SK-N-SH (cell line): ENCODE data around the gene HSD3B7. TPM values are rescaled to one million over a fixed set of nuclear protein-coding genes. Genes with fewer than 3 reads are reported as not detected.

Experiments
- CTCF ChIA-PET: fragments of 300-600, 350-600 bp; formaldehyde crosslinking; extraction: SDS; loops from one replicate; lab custom pipeline; 2021; lab: Yijun Ruan, JAX
- POLR2A ChIA-PET: fragments of 350-600 bp; sonication (Branson Sonifier 250); formaldehyde crosslinking; extraction: SDS; loops from one replicate; lab custom pipeline; 2020; ENCODE audit warnings: antibody characterized with exemption, inconsistent platforms; lab: Yijun Ruan, JAX
- DNase-seq: peaks from one replicate; pipeline ENCODE4 v3.0.0; 2012
- H2AFZ ChIP-seq: fragments of 200-600 bp; sonication (generic); 2 replicates; pipeline ENCODE4 v1.8.1; 2016; ENCODE audit warnings: antibody characterized with exemption, mild to moderate bottlenecking, low read depth
- H3F3A ChIP-seq: fragments of 200-600 bp; sonication (generic); replicated peaks from 2 replicates; pipeline ENCODE3; 2016; ENCODE audit warnings: antibody characterized with exemption, mild to moderate bottlenecking; ENCODE audit not compliant: insufficient read depth
- H3K27ac ChIP-seq, 2 experiments: fragments of 200-500 bp in 1 of 2; fragments of 200-600 bp in 1 of 2; sonication (Bioruptor generic) in 1 of 2; sonication (generic), shearing (Covaris generic) in 1 of 2; 2 replicates each; pipeline versions ENCODE4 v1.5.1 to v1.6.1; 2014 to 2016; ENCODE audit warnings: low read depth in 2 of 2, inconsistent platforms in 1 of 2, low read length in 1 of 2, mild to moderate bottlenecking in 1 of 2, mixed read lengths in 1 of 2
- H3K27me3 ChIP-seq: fragments of 200-600 bp; sonication (generic), shearing (Covaris generic); 2 replicates; pipeline ENCODE4 v1.6.1; 2016; ENCODE audit warnings: mixed run types; ENCODE audit not compliant: insufficient read depth
- H3K36me3 ChIP-seq, 2 experiments: fragments of 200-500 bp in 1 of 2; fragments of 200-600 bp in 1 of 2; sonication (Bioruptor generic) in 1 of 2; sonication (generic) in 1 of 2; replicated peaks in 1 of 2; 2 replicates each; pipeline versions ENCODE3 to v1.5.1; 2014 to 2016; ENCODE audit warnings: low read length in 1 of 2, mild to moderate bottlenecking in 1 of 2; ENCODE audit not compliant: insufficient read depth in 2 of 2, control insufficient read depth in 1 of 2
- H3K4me1 ChIP-seq, 2 experiments: fragments of 200-500 bp in 1 of 2; fragments of 200-600 bp in 1 of 2; sonication (Bioruptor generic) in 1 of 2; sonication (generic), shearing (Covaris generic) in 1 of 2; 2 replicates each; pipeline versions ENCODE4 v1.5.1 to v1.6.1; 2014 to 2016; ENCODE audit warnings: low read depth in 1 of 2, low read length in 1 of 2, mixed run types in 1 of 2; ENCODE audit not compliant: insufficient read depth in 2 of 2, control insufficient read depth in 1 of 2
- H3K4me2 ChIP-seq: fragments of 200-600 bp; sonication (generic), shearing (Covaris generic); 2 replicates; pipeline ENCODE4 v1.6.1; 2017; ENCODE audit warnings: mixed run types
- H3K4me3 ChIP-seq, 2 experiments: fragments of 200-500 bp in 1 of 2; fragments of 200-600 bp in 1 of 2; sonication (Bioruptor generic) in 1 of 2; sonication (generic), shearing (Covaris generic) in 1 of 2; 2 replicates each; pipeline versions ENCODE4 v1.5.1 to v1.8.1; 2014 to 2016; ENCODE audit warnings: low read depth in 2 of 2, inconsistent platforms in 1 of 2, low read length in 1 of 2, mild to moderate bottlenecking in 1 of 2, mixed read lengths in 1 of 2, moderate library complexity in 1 of 2
- H3K79me2 ChIP-seq: fragments of 200-600 bp; sonication (generic); 2 replicates; pipeline ENCODE4 v1.8.1; 2017; ENCODE audit warnings: mild to moderate bottlenecking; ENCODE audit not compliant: insufficient read depth
- H3K9ac ChIP-seq: fragments of 200-600 bp; sonication (generic); 2 replicates; pipeline ENCODE4 v1.6.1; 2017; ENCODE audit warnings: mixed run types
- H3K9me2 ChIP-seq: fragments of 200-600 bp; sonication (generic); 2 replicates; pipeline ENCODE4 v1.6.1; 2017; ENCODE audit warnings: mixed run types
- H3K9me3 ChIP-seq: fragments of 200-600 bp; sonication (generic); 2 replicates; pipeline ENCODE4 v1.6.1; 2017; ENCODE audit warnings: mixed run types, mild to moderate bottlenecking, moderate library complexity
- H4K20me1 ChIP-seq: fragments of 200-600 bp; sonication (generic); 2 replicates; pipeline ENCODE4 v1.6.1; 2017; ENCODE audit warnings: mild to moderate bottlenecking, mixed run types; ENCODE audit not compliant: insufficient read depth
- CHD2 ChIP-seq: fragments of 150-350 bp; IDR thresholded peaks from 2 replicates; pipeline ENCODE4 v1.6.1; 2018; ENCODE audit warnings: low read length; ENCODE audit not compliant: partially characterized antibody
- EP300 ChIP-seq, 2 experiments: IDR thresholded peaks; 2 replicates each; pipeline versions ENCODE4 v1.4.0 to v1.6.1; 2012; ENCODE audit warnings: borderline replicate concordance in 1 of 2, low read depth in 1 of 2, low read length in 1 of 2
- FOSL2 ChIP-seq: IDR thresholded peaks from 2 replicates; pipeline ENCODE4 v1.4.0; 2012; ENCODE audit warnings: low read depth, mild to moderate bottlenecking, moderate library complexity, borderline replicate concordance
- FOXM1 ChIP-seq: IDR thresholded peaks from 2 replicates; pipeline ENCODE4 v1.4.0; 2012; ENCODE audit warnings: low read depth, mild to moderate bottlenecking
- JUND ChIP-seq: IDR thresholded peaks from 2 replicates; pipeline ENCODE4 v1.4.0; 2012
- MEF2A ChIP-seq: IDR thresholded peaks from 2 replicates; pipeline ENCODE4 v1.4.0; 2012; ENCODE audit warnings: low read depth, borderline replicate concordance
- NRF1 ChIP-seq: IDR thresholded peaks from 2 replicates; pipeline ENCODE4 v1.6.1; 2012; ENCODE audit warnings: low read depth, mild to moderate bottlenecking, low read length
- REST ChIP-seq: IDR thresholded peaks from 2 replicates; pipeline ENCODE4 v1.6.1; 2012; ENCODE audit warnings: mild to moderate bottlenecking, low read depth, low read length, moderate library complexity
- RFX5 ChIP-seq: IDR thresholded peaks from 2 replicates; pipeline ENCODE4 v1.6.1; 2012; ENCODE audit warnings: mild to moderate bottlenecking, improper control_type of control experiment, low read length
- RXRA ChIP-seq: IDR thresholded peaks from 2 replicates; pipeline ENCODE4 v1.4.0; 2012; ENCODE audit warnings: low read depth, mild to moderate bottlenecking, borderline replicate concordance
- SMC3 ChIP-seq: IDR thresholded peaks from 2 replicates; pipeline ENCODE4 v1.6.1; 2012; ENCODE audit warnings: low read depth, low read length, improper control_type of control experiment
- WGBS: methylation state at CpG from one replicate; pipeline ENCODE4 v1.1.6; 2017; ENCODE audit warnings: low lambda C conversion rate; 5-methylcytosine and 5-hydroxymethylcytosine counted together
- polyA plus RNA-seq, 3 experiments: library from polyadenylated mRNA; depleted of rRNA; stranded (reverse); fragments of >200 nt; gene quantifications; 2 replicates each; pipeline ENCODE4 v1.2.3, GENCODE V29; 2012
- TF ChIP-seq, protein P1 (sequence below): fragments of 200-600 bp; sonication (generic); IDR thresholded peaks from 2 replicates; pipeline ENCODE4 v1.6.1; 2017; ENCODE audit warnings: antibody characterized with exemption, mild to moderate bottlenecking, moderate library complexity

The HSD3B7 gene
- polyA plus RNA-seq, 1 of the 3 experiments (the other 2 are of a cell fraction), result 12.2 TPM

GRCh38 chr16:30982548-30983288 lies 2.3 kb upstream of the HSD3B7 start:
- Histone ChIP-seq H3K9ac (no peak overlapping the region), H2AFZ (no peak overlapping the region), H3K9me2 (no peaks in the 10 kb centered on the region), H3F3A (peaks cover 5% of the 10 kb centered on the region), H3K4me3 (no peak overlapping the region), H3K36me3 (peaks cover 0 to 32% of the 10 kb centered on the region in 2 experiments), H3K27me3 (no peaks in the 10 kb centered on the region), H3K9me3 (no peaks in the 10 kb centered on the region), H3K27ac (no peak overlapping the region), H3K4me2 (no peak overlapping the region), H4K20me1 (no peaks in the 10 kb centered on the region), H3K4me1 (peaks cover 5 to 8% of the 10 kb centered on the region in 2 experiments; a peak in 2 of 4 replicates), H3K79me2 (no peaks in the 10 kb centered on the region)
- 85% methylated on average over 11 of the region's 17 CpGs for WGBS
- CTCF ChIA-PET, result interaction anchor here (0.6 to 5.3 kb wide), 8 partner anchors 11 to 461 kb away, joined by 3 to 38 read pairs (median 5); partner anchors contain the start of gene ZNF843
- no peak for DNase-seq
- POLR2A ChIA-PET, result interaction anchor here (0.8 to 1.4 kb wide), 2 partner anchors 11 to 160 kb away, joined by 3 read pairs; no protein-coding TSS in a partner anchor
- TF ChIP-seq FOXM1 (no peak), SMC3 (no peak), RXRA (no peak), MEF2A (no peak), NRF1 (no peak), EP300 (IDR thresholded peaks at IDR 0.05; ENCODE audit: borderline replicate concordance in 1 of 2, low read depth in 1 of 2, low read length in 1 of 2) (no peak), JUND (no peak), CHD2 (no peak), REST (no peak), RFX5 (no peak), FOSL2 (no peak)
- TF ChIP-seq, protein P1, sequence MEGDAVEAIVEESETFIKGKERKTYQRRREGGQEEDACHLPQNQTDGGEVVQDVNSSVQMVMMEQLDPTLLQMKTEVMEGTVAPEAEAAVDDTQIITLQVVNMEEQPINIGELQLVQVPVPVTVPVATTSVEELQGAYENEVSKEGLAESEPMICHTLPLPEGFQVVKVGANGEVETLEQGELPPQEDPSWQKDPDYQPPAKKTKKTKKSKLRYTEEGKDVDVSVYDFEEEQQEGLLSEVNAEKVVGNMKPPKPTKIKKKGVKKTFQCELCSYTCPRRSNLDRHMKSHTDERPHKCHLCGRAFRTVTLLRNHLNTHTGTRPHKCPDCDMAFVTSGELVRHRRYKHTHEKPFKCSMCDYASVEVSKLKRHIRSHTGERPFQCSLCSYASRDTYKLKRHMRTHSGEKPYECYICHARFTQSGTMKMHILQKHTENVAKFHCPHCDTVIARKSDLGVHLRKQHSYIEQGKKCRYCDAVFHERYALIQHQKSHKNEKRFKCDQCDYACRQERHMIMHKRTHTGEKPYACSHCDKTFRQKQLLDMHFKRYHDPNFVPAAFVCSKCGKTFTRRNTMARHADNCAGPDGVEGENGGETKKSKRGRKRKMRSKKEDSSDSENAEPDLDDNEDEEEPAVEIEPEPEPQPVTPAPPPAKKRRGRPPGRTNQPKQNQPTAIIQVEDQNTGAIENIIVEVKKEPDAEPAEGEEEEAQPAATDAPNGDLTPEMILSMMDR, result no peak
- TF ChIP-seq, all 33 proteins: peak for 0
